Endodermal cell (in vitro differentiated cells): ENCODE measurements around the gene THAP9. TPM values are rescaled to one million over a fixed set of nuclear protein-coding genes. Genes with fewer than 3 reads are reported as not detected.

Source experiments
- DNase-seq: peaks from one replicate; pipeline ENCODE4 v3.0.0-alpha.2; 2017
- H3K27ac ChIP-seq: 2 replicates; pipeline ENCODE4 v1.5.1; 2013; ENCODE audit warnings: mild to moderate bottlenecking, low read depth, low read length, moderate library complexity
- H3K27me3 ChIP-seq: 2 replicates; pipeline ENCODE4 v1.6.1; 2013; ENCODE audit warnings: mild to moderate bottlenecking, low read length, moderate library complexity; ENCODE audit not compliant: insufficient read depth, control insufficient read depth, poor library complexity, severe bottlenecking
- H3K36me3 ChIP-seq: 2 replicates; pipeline ENCODE4 v1.7.0; 2013; ENCODE audit warnings: mild to moderate bottlenecking, low read length, moderate library complexity; ENCODE audit not compliant: control insufficient read depth, insufficient read depth
- H3K4me1 ChIP-seq: one replicate; pipeline ENCODE4 v1.7.0; 2013; ENCODE audit warnings: low read length; ENCODE audit not compliant: control insufficient read depth, insufficient read depth
- H3K4me3 ChIP-seq: 2 replicates; pipeline ENCODE4 v1.5.1; 2013; ENCODE audit warnings: mild to moderate bottlenecking, low read length, moderate library complexity
- H3K9ac ChIP-seq: 2 replicates; pipeline ENCODE4 v1.6.1; 2013; ENCODE audit warnings: mild to moderate bottlenecking, low read length, moderate library complexity; ENCODE audit not compliant: poor library complexity, severe bottlenecking; ENCODE audit errors: extremely low read depth
- H3K9me3 ChIP-seq: 2 replicates; pipeline ENCODE4 v1.6.1; 2013; ENCODE audit warnings: mild to moderate bottlenecking, low read length, moderate library complexity; ENCODE audit not compliant: control insufficient read depth
- H3K27ac Mint-ChIP-seq: 2 replicates; pipeline ENCODE4 v1.8.0; 2020; ENCODE audit warnings: mixed read lengths
- H3K27me3 Mint-ChIP-seq: 2 replicates; pipeline ENCODE4 v1.8.0; 2021; ENCODE audit warnings: mild to moderate bottlenecking, mixed read lengths; ENCODE audit not compliant: insufficient read depth
- H3K36me3 Mint-ChIP-seq: 2 replicates; pipeline ENCODE4 v1.8.0; 2020; ENCODE audit warnings: low read depth, mixed read lengths
- H3K4me1 Mint-ChIP-seq: 2 replicates; pipeline ENCODE4 v1.8.0; 2020; ENCODE audit warnings: mixed read lengths
- H3K4me3 Mint-ChIP-seq: 2 replicates; pipeline ENCODE4 v1.8.0; 2020; ENCODE audit warnings: mild to moderate bottlenecking, moderate library complexity, mixed read lengths
- H3K9me3 Mint-ChIP-seq: 2 replicates; pipeline ENCODE4 v1.8.0; 2020; ENCODE audit warnings: mild to moderate bottlenecking, mixed read lengths
- CTCF ChIP-seq: fragments of 200-600 bp; sonication (generic); conservative IDR thresholded peaks from 2 replicates; pipeline ENCODE4 v1.5.0; 2021; ENCODE audit warnings: antibody characterized with exemption, mild to moderate bottlenecking
- WGBS, 2 experiments: methylation state at CpG; one replicate each; pipeline versions ENCODE4 v1.1.5 to v1.1.7; 2013; ENCODE audit warnings: missing lambda C conversion rate in 2 of 2, mixed read lengths in 1 of 2; ENCODE audit not compliant: insufficient coverage in 1 of 2, insufficient read length in 1 of 2; 5-methylcytosine and 5-hydroxymethylcytosine counted together
- total RNA-seq, 2 donors: library from RNA; stranded (reverse); fragmentation: NEBNext Ultra II Directional in 1 of 2; extraction: Animal tissue kit (Norgen Biotek cat#: 25700) in 1 of 2; gene quantifications; 2 replicates in 1 of 2; 3 replicates in 1 of 2; pipeline ENCODE4 v1.2.1, GENCODE V29; 2021

Gene THAP9
- total RNA-seq, 2 donors from 2014 or later: 14.4 to 22.3 TPM

- Histone ChIP-seq H3K27me3 (no peaks in the 10 kb centered on the region), H3K9me3 (no peaks in the 10 kb centered on the region), H3K27ac (no peak overlapping the region), H3K9ac (peak overlapping the region; percentile 14), H3K4me1 (peaks cover 15% of the 10 kb centered on the region), H3K36me3 (peaks cover 59% of the 10 kb centered on the region), H3K4me3 (peak overlapping the region; percentile 98)
- Mint-ChIP-seq H3K9me3 (no peaks in the 10 kb centered on the region), H3K27ac (peak overlapping the region; percentile 79), H3K4me3 (peak overlapping the region; percentile 24), H3K36me3 (peaks cover 48% of the 10 kb centered on the region), H3K4me1 (peaks cover 52% of the 10 kb centered on the region), H3K27me3 (no peaks in the 10 kb centered on the region)
- TF ChIP-seq CTCF: no peak
- no peak for DNase-seq
- WGBS, 2 experiments: 83 to 92% methylated on average over 2 to 3 of the region's 3 CpGs
These were observed 6.6 kb upstream of the THAP9 start for GRCh38 chr4:82893942-82894341.

DNA sequence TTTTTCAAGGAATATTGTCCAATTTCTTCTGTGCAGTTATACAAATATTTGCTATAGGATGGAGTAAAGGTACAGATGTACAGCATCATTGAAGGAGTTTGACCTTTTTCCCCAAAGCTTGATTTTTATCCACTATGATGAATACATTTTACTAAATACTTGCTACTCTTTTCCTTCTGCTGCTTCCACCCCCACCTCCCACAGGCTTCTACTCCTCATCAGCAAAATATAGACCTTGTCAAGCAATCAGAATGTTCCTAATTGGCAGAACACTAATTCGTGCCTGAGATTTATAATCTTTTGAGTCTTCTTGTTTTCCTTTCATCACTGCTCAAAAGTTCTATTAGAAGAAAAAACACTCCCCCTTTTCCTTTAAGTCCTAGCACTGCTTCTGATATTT lies 3.8 kb upstream of the THAP9 start:
- Histone ChIP-seq H3K27ac (no peak overlapping the region), H3K36me3 (peaks cover 57% of the 10 kb centered on the region), H3K4me1 (peaks cover 15% of the 10 kb centered on the region), H3K9me3 (no peaks in the 10 kb centered on the region), H3K9ac (no peak overlapping the region), H3K4me3 (peak overlapping the region; percentile 98), H3K27me3 (no peaks in the 10 kb centered on the region)
- Mint-ChIP-seq H3K4me1 (peaks cover 46% of the 10 kb centered on the region), H3K27me3 (no peaks in the 10 kb centered on the region), H3K4me3 (no peak overlapping the region), H3K27ac (no peak overlapping the region), H3K9me3 (no peaks in the 10 kb centered on the region), H3K36me3 (peaks cover 51% of the 10 kb centered on the region)
- DNase-seq: no peak
- TF ChIP-seq CTCF: no peak
- WGBS, 2 experiments: 88 to 96% methylated on average over 1 of the region's 1 CpG

DNA sequence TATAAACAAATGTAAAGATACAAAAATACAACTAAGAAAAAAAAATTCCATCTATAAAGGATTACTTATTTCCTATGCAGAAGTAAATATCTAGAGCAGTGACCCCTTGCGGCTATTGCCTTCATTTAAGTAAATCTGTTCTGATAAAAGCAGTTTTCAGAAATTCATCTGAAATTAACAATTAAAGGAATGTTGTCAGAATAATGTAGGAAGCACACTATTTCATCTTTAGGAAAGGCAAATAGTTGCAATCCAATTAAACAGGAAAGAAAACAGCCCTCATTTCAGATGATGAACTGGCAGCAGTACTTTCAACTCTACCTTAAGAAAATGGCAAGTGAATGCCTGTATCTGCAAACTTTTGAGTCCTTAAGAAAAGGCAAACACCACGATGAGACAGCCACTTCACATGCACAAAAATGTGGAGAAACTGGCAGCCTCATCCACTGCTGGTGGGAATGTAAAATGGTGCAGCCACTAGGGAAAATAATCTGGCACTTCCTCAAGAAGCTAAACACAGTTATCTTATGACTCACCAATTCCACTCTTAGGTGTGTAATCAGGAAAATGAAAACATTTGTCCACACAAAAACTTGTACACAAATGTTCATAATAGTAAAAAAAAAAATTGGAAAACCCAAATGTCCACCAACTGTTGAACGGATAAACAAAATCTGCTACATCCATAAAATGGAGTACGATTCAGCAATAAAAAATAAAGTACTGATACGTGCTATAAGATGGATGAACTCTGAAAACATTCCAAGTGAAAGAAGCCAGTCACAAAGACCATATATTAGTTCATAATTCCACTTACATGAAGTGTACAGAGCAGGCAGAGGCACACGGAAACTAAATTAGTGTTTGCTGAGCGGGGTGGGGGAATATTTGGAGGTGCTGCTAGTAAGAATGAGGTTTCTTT lies 2.0 kb upstream of the THAP9 start:
- Mint-ChIP-seq H3K4me1 (peaks cover 29% of the 10 kb centered on the region), H3K9me3 (no peaks in the 10 kb centered on the region), H3K27me3 (no peaks in the 10 kb centered on the region), H3K27ac (peak overlapping the region; percentile 70), H3K36me3 (peaks cover 49% of the 10 kb centered on the region), H3K4me3 (no peak overlapping the region)
- peaks cover 46% of the 10 kb centered on the region for H3K36me3 ChIP-seq
- peak overlapping the region; percentile 98 for H3K4me3 ChIP-seq
- H3K9ac ChIP-seq: peak overlapping the region; percentile 78
- H3K9me3 ChIP-seq: no peaks in the 10 kb centered on the region
- H3K27me3 ChIP-seq: no peaks in the 10 kb centered on the region
- no peak for DNase-seq
- peaks cover 10% of the 10 kb centered on the region for H3K4me1 ChIP-seq
- peak; percentile 54 for TF ChIP-seq CTCF
- no peak overlapping the region for H3K27ac ChIP-seq
- WGBS, 2 experiments: 0 to 43% methylated on average over 1 to 7 of the region's 7 CpGs
